ENCODE measurements around the gene UNK.

The UNK gene

GRCh38 chr17:75825748-75826370 lies 41.3 kb downstream of the UNK start:
- TF ChIP-seq CTCF (IDR thresholded peaks at IDR 0.05; ENCODE audit: low read depth, low read length, missing control alignments) = no peak
- no peak overlapping the region for H3K4me3 ChIP-seq (ENCODE audit: low read depth, low read length)
- no peak for DNase-seq (ENCODE audit: low read depth)

GRCh38 chr17:75826561-75827307 lies 42.1 kb downstream of the UNK start:
- H3K4me3 ChIP-seq (ENCODE audit: low read depth, low read length) = no peak overlapping the region
- no peak for DNase-seq (ENCODE audit: low read depth)
- no peak for TF ChIP-seq CTCF (IDR thresholded peaks at IDR 0.05; ENCODE audit: low read depth, low read length, missing control alignments)

- no peak for DNase-seq (ENCODE audit: low read depth)
- peak overlapping the region; percentile 11; the same call in 1 of the 2 replicates for H3K4me3 ChIP-seq (ENCODE audit: low read depth, low read length)
- TF ChIP-seq CTCF (IDR thresholded peaks at IDR 0.05; ENCODE audit: low read depth, low read length, missing control alignments) = peak; percentile 80
These were observed 42.9 kb downstream of the UNK start for GRCh38 chr17:75827308-75828075.

- DNase-seq (ENCODE audit: low read depth) = no peak
- no peak for TF ChIP-seq CTCF (IDR thresholded peaks at IDR 0.05; ENCODE audit: low read depth, low read length, missing control alignments)
- no peak overlapping the region for H3K4me3 ChIP-seq (ENCODE audit: low read depth, low read length)
These were observed 43.4 kb downstream of the UNK start for GRCh38 chr17:75828076-75828400.

- no peak overlapping the region for H3K4me3 ChIP-seq (ENCODE audit: low read depth, low read length)
- DNase-seq (ENCODE audit: low read depth) = no peak
- TF ChIP-seq CTCF (IDR thresholded peaks at IDR 0.05; ENCODE audit: low read depth, low read length, missing control alignments) = no peak
These were observed 44.1 kb downstream of the UNK start for GRCh38 chr17:75828741-75829140.

- DNase-seq (ENCODE audit: low read depth) = no peak
- no peak overlapping the region for H3K4me3 ChIP-seq (ENCODE audit: low read depth, low read length)
- no peak for TF ChIP-seq CTCF (IDR thresholded peaks at IDR 0.05; ENCODE audit: low read depth, low read length, missing control alignments)
These were observed 45.1 kb downstream of the UNK start for GRCh38 chr17:75829747-75830146.

All from GM12864 (cell line).